ENCODE data around the gene GUCA1C. TPM values are rescaled to one million over a fixed set of nuclear protein-coding genes. Genes with fewer than 3 reads are reported as not detected.

The GUCA1C gene
- total RNA-seq, 4 donors from 2014 or later = not detected

GRCh38 chr3:108909799-108910198 lies 43.9 kb downstream of the GUCA1C start:
- DNase-seq (ENCODE audit: low spot score in 2 of 2) = no peak
- Histone ChIP-seq H3K9me3 (no peaks in the 10 kb centered on the region), H3K27ac (no peak overlapping the region), H3K36me3 (no peaks in the 10 kb centered on the region), H3K4me3 (no peak overlapping the region), H3K27me3 (no peaks in the 10 kb centered on the region), H3K4me1 (no peaks in the 10 kb centered on the region)
- 89% methylated on average over 5 of the region's 5 CpGs for WGBS
- no peak for TF ChIP-seq CTCF (IDR thresholded peaks at IDR 0.05)
- no peak for TF ChIP-seq POLR2A (IDR thresholded peaks at IDR 0.05)
- TF ChIP-seq POLR2AphosphoS5 (IDR thresholded peaks at IDR 0.05) = no peak
- no peak for TF ChIP-seq EP300 (IDR thresholded peaks at IDR 0.05)

GRCh38 chr3:108907194-108907593 lies 46.5 kb downstream of the GUCA1C start:
- 57% methylated on average over 1 of the region's 1 CpG for WGBS
- TF ChIP-seq POLR2A (IDR thresholded peaks at IDR 0.05) (no peak), CTCF (IDR thresholded peaks at IDR 0.05) (no peak), POLR2AphosphoS5 (IDR thresholded peaks at IDR 0.05) (no peak), EP300 (IDR thresholded peaks at IDR 0.05) (no peak)
- H3K27me3 ChIP-seq = no peaks in the 10 kb centered on the region

GRCh38 chr3:108899530-108899929 lies 54.1 kb downstream of the GUCA1C start:
- H3K27ac ChIP-seq = no peak overlapping the region

More at GRCh38 chr3:108907194-108907593, 46.5 kb downstream of the GUCA1C start:
- Histone ChIP-seq H3K27ac (no peak overlapping the region), H3K4me3 (no peak overlapping the region), H3K9me3 (no peaks in the 10 kb centered on the region), H3K4me1 (no peaks in the 10 kb centered on the region), H3K36me3 (no peaks in the 10 kb centered on the region)
- DNase-seq (ENCODE audit: low spot score in 2 of 2) = no peak

GRCh38 chr3:108897883-108898282 lies 55.8 kb downstream of the GUCA1C start:
- TF ChIP-seq POLR2AphosphoS5 (IDR thresholded peaks at IDR 0.05) = no peak
- no peak for TF ChIP-seq EP300 (IDR thresholded peaks at IDR 0.05)
- TF ChIP-seq CTCF (IDR thresholded peaks at IDR 0.05) = no peak
- TF ChIP-seq POLR2A (IDR thresholded peaks at IDR 0.05) = no peak
- H3K36me3 ChIP-seq = no peaks in the 10 kb centered on the region
- H3K4me1 ChIP-seq = no peaks in the 10 kb centered on the region
- WGBS = 92% methylated on average over 3 of the region's 3 CpGs
- DNase-seq (ENCODE audit: low spot score in 2 of 2) = no peak
- H3K9me3 ChIP-seq = no peaks in the 10 kb centered on the region
- no peak overlapping the region for H3K4me3 ChIP-seq
- H3K27ac ChIP-seq = no peak overlapping the region
- no peaks in the 10 kb centered on the region for H3K27me3 ChIP-seq

More at GRCh38 chr3:108899530-108899929, 54.1 kb downstream of the GUCA1C start:
- Histone ChIP-seq H3K4me3 (no peak overlapping the region), H3K27me3 (no peaks in the 10 kb centered on the region), H3K9me3 (no peaks in the 10 kb centered on the region), H3K4me1 (no peaks in the 10 kb centered on the region), H3K36me3 (no peaks in the 10 kb centered on the region)
- no peak for DNase-seq (ENCODE audit: low spot score in 2 of 2)
- TF ChIP-seq POLR2AphosphoS5 (IDR thresholded peaks at IDR 0.05) (no peak), POLR2A (IDR thresholded peaks at IDR 0.05) (no peak), EP300 (IDR thresholded peaks at IDR 0.05) (no peak), CTCF (IDR thresholded peaks at IDR 0.05) (no peak)
- WGBS = 84% methylated on average over 3 of the region's 3 CpGs

GRCh38 chr3:108894981-108895380 lies 58.7 kb downstream of the GUCA1C start:
- H3K36me3 ChIP-seq = no peaks in the 10 kb centered on the region
- no peaks in the 10 kb centered on the region for H3K9me3 ChIP-seq
- no peaks in the 10 kb centered on the region for H3K27me3 ChIP-seq
- H3K4me3 ChIP-seq = no peak overlapping the region
- H3K27ac ChIP-seq = no peak overlapping the region
- H3K4me1 ChIP-seq = no peaks in the 10 kb centered on the region
- TF ChIP-seq POLR2A (IDR thresholded peaks at IDR 0.05) (no peak), EP300 (IDR thresholded peaks at IDR 0.05) (no peak), CTCF (IDR thresholded peaks at IDR 0.05) (no peak), POLR2AphosphoS5 (IDR thresholded peaks at IDR 0.05) (no peak)
- 78% methylated on average over 5 of the region's 5 CpGs for WGBS
- DNase-seq (ENCODE audit: low spot score in 2 of 2) = no peak

All from suprapubic skin (tissue), 4 donors.